ENCODE results near the gene TNKS2.

GRCh38 chr10:91772869-91773268 lies 25.4 kb upstream of the TNKS2 start:
- TF ChIP-seq CTCF (IDR thresholded peaks at IDR 0.05; ENCODE audit: insufficient read depth, low read depth, low read length): no peak
- no peak for TF ChIP-seq EZH2 (IDR thresholded peaks at IDR 0.05; ENCODE audit: insufficient read depth, low read length)
